HepG2 (cell line): Measurements from ENCODE around the gene NAT14. TPM values are rescaled to one million over a fixed set of nuclear protein-coding genes. Genes with fewer than 3 reads are reported as not detected.

Experiments used
- AGO1 ChIP-seq: fragments of 200-400 bp; formaldehyde crosslinking; IDR thresholded peaks from 2 replicates; pipeline ENCODE4 v1.6.1; 2017; ENCODE audit warnings: mild to moderate bottlenecking, low read depth, low read length, moderate library complexity; ENCODE audit not compliant: poor library complexity, severe bottlenecking
- FOXJ3 ChIP-seq: sonication (generic); formaldehyde crosslinking; IDR thresholded peaks from 2 replicates; pipeline ENCODE4 v1.4.0; 2020; ENCODE audit warnings: missing genetic modification reagents, mild to moderate bottlenecking, borderline replicate concordance
- HMG20A ChIP-seq: IDR thresholded peaks from 2 replicates; pipeline ENCODE4 v1.6.1; 2016; ENCODE audit warnings: borderline replicate concordance
- HNF4G ChIP-seq, 2 experiments: sonication (generic) in 1 of 2; formaldehyde crosslinking in 1 of 2; IDR thresholded peaks; 2 replicates each; pipeline versions ENCODE4 v1.4.0 to v1.6.1; 2011 to 2020; ENCODE audit warnings: borderline replicate concordance in 2 of 2, low read depth in 2 of 2, mild to moderate bottlenecking in 2 of 2, low read length in 1 of 2, missing genetic modification reagents in 1 of 2, moderate library complexity in 1 of 2
- HNRNPLL ChIP-seq: fragments of 200-400 bp; formaldehyde crosslinking; IDR thresholded peaks from 2 replicates; pipeline ENCODE4 v1.6.1; 2017; ENCODE audit warnings: mild to moderate bottlenecking, low read depth, low read length; ENCODE audit not compliant: poor library complexity, severe bottlenecking
- MTA3 ChIP-seq: sonication (generic); formaldehyde crosslinking; IDR thresholded peaks from 2 replicates; pipeline ENCODE4 v1.4.0; 2020; ENCODE audit warnings: missing genetic modification reagents
- NFATC3 ChIP-seq: sonication (generic); formaldehyde crosslinking; IDR thresholded peaks from 2 replicates; pipeline ENCODE4 v1.5.1; 2020; ENCODE audit warnings: mild to moderate bottlenecking, missing genetic modification reagents
- NFE2L1 ChIP-seq: sonication (generic); formaldehyde crosslinking; IDR thresholded peaks from 2 replicates; pipeline ENCODE4 v1.4.0; 2020; ENCODE audit warnings: missing genetic modification reagents, mild to moderate bottlenecking, borderline replicate concordance
- PCBP1 ChIP-seq: fragments of 200-400 bp; formaldehyde crosslinking; IDR thresholded peaks from 2 replicates; pipeline ENCODE4 v1.6.1; 2017; ENCODE audit warnings: mild to moderate bottlenecking, low read depth, low read length, borderline replicate concordance
- SOX13 ChIP-seq, 3 experiments: fragments of 450-650 bp in 1 of 3; sonication (generic) in 1 of 3; formaldehyde crosslinking in 1 of 3; IDR thresholded peaks in 2 of 3; conservative IDR thresholded peaks in 1 of 3; 2 replicates each; pipeline versions ENCODE4 v1.5.0 to v1.6.1; 2016 to 2020; ENCODE audit warnings: antibody characterized with exemption in 1 of 3, mild to moderate bottlenecking in 1 of 3, missing compliant biosample characterization in 1 of 3, missing genetic modification reagents in 1 of 3, moderate library complexity in 1 of 3
- TARDBP ChIP-seq: sonication (generic); formaldehyde crosslinking; IDR thresholded peaks from 2 replicates; pipeline ENCODE4 v1.8.0; 2022; ENCODE audit warnings: mild to moderate bottlenecking, missing genetic modification reagents
- TGIF2 ChIP-seq: IDR thresholded peaks from 2 replicates; pipeline ENCODE4 v1.6.1; 2016; ENCODE audit warnings: control low read depth, missing compliant biosample characterization
- TOE1 ChIP-seq: sonication (generic); formaldehyde crosslinking; IDR thresholded peaks from 2 replicates; pipeline ENCODE4 v1.4.0; 2020; ENCODE audit warnings: mild to moderate bottlenecking, missing genetic modification reagents
- XRCC5 ChIP-seq: fragments of 200-400 bp; formaldehyde crosslinking; optimal IDR thresholded peaks from 2 replicates; pipeline ENCODE3; 2017; ENCODE audit warnings: mild to moderate bottlenecking, low read length
- ZBTB1 ChIP-seq: sonication (generic); formaldehyde crosslinking; IDR thresholded peaks from 2 replicates; pipeline ENCODE4 v1.4.0; 2020; ENCODE audit warnings: missing genetic modification reagents, borderline replicate concordance
- ZFP36L2 ChIP-seq: sonication (generic); formaldehyde crosslinking; IDR thresholded peaks from 2 replicates; pipeline ENCODE4 v1.4.0; 2020; ENCODE audit warnings: missing genetic modification reagents
- ZNF180 ChIP-seq: sonication (generic); formaldehyde crosslinking; IDR thresholded peaks from 2 replicates; pipeline ENCODE4 v1.4.0; 2020; ENCODE audit warnings: low read depth, missing genetic modification reagents, borderline replicate concordance
- ZNF232 ChIP-seq: sonication (generic); formaldehyde crosslinking; IDR thresholded peaks from 2 replicates; pipeline ENCODE4 v1.4.0; 2020; ENCODE audit warnings: missing genetic modification reagents, borderline replicate concordance
- ZNF234 ChIP-seq: sonication (generic); formaldehyde crosslinking; conservative IDR thresholded peaks from 2 replicates; pipeline ENCODE4 v1.5.1; 2020; ENCODE audit warnings: mild to moderate bottlenecking, missing genetic modification reagents
- ZNF30 ChIP-seq: sonication (generic); formaldehyde crosslinking; IDR thresholded peaks from 2 replicates; pipeline ENCODE4 v1.5.0; 2020; ENCODE audit warnings: mild to moderate bottlenecking, missing genetic modification reagents
- ZNF460 ChIP-seq: sonication (generic); formaldehyde crosslinking; IDR thresholded peaks from 2 replicates; pipeline ENCODE4 v1.5.1; 2020; ENCODE audit warnings: missing genetic modification reagents, mild to moderate bottlenecking, borderline replicate concordance
- ZNF468 ChIP-seq: sonication (generic); formaldehyde crosslinking; IDR thresholded peaks from 2 replicates; pipeline ENCODE4 v1.8.0; 2022; ENCODE audit warnings: mild to moderate bottlenecking, moderate library complexity, missing genetic modification reagents
- ZNF558 ChIP-seq: sonication (generic); formaldehyde crosslinking; IDR thresholded peaks from 2 replicates; pipeline ENCODE4 v1.9.0; 2022; ENCODE audit warnings: mild to moderate bottlenecking, missing genetic modification reagents, borderline replicate concordance
- ZNF570 ChIP-seq: sonication (generic); formaldehyde crosslinking; IDR thresholded peaks from 2 replicates; pipeline ENCODE4 v1.4.0; 2020; ENCODE audit warnings: mild to moderate bottlenecking, missing genetic modification reagents, borderline replicate concordance
- ZNF782 ChIP-seq: sonication (generic); formaldehyde crosslinking; IDR thresholded peaks from 2 replicates; pipeline ENCODE4 v1.4.0; 2020; ENCODE audit warnings: missing genetic modification reagents, mild to moderate bottlenecking, borderline replicate concordance
- polyA plus RNA-seq, 8 experiments: library from polyadenylated mRNA; depleted of rRNA in 3 of 8; stranded (reverse) in 7 of 8; unstranded in 1 of 8; fragments of >200 nt; fragmentation: Illumina TruSeq in 4 of 8; extraction: Trizol in 4 of 8; gene quantifications; 2 replicates each; pipeline versions ENCODE4 v1.2.1 to v1.2.3, GENCODE V29; 2011 to 2016; ENCODE audit warnings: low read depth in 4 of 8, missing spikeins in 1 of 8, mixed read lengths in 1 of 8; ENCODE audit not compliant: insufficient read depth in 1 of 8
- total RNA-seq, 5 experiments: library from RNA; depleted of rRNA; stranded (reverse); fragments of >200 nt; fragmentation: Illumina TruSeq; extraction: Trizol; gene quantifications; 2 replicates each; pipeline ENCODE4 v1.2.3, GENCODE V29; 2016; ENCODE audit warnings: low read depth in 1 of 5
- TF ChIP-seq, protein P1 (sequence below): sonication (generic); formaldehyde crosslinking; IDR thresholded peaks from 2 replicates; pipeline ENCODE4 v1.5.1; 2020; ENCODE audit warnings: missing genetic modification reagents, mild to moderate bottlenecking, borderline replicate concordance
- TF ChIP-seq, protein P2 (sequence below): IDR thresholded peaks from 2 replicates; pipeline ENCODE4 v1.6.1; 2012; ENCODE audit warnings: inconsistent platforms
- TF ChIP-seq, protein P3 (sequence below): IDR thresholded peaks from 2 replicates; pipeline ENCODE4 v1.6.1; 2016; ENCODE audit warnings: missing compliant biosample characterization, missing genetic modification reagents, borderline replicate concordance

Gene NAT14
- total and polyA plus RNA-seq, 2 of the 13 experiments (the other 11 are each of a cell fraction or from before 2014, with no cell fraction given): 20.7 to 22.3 TPM

DNA sequence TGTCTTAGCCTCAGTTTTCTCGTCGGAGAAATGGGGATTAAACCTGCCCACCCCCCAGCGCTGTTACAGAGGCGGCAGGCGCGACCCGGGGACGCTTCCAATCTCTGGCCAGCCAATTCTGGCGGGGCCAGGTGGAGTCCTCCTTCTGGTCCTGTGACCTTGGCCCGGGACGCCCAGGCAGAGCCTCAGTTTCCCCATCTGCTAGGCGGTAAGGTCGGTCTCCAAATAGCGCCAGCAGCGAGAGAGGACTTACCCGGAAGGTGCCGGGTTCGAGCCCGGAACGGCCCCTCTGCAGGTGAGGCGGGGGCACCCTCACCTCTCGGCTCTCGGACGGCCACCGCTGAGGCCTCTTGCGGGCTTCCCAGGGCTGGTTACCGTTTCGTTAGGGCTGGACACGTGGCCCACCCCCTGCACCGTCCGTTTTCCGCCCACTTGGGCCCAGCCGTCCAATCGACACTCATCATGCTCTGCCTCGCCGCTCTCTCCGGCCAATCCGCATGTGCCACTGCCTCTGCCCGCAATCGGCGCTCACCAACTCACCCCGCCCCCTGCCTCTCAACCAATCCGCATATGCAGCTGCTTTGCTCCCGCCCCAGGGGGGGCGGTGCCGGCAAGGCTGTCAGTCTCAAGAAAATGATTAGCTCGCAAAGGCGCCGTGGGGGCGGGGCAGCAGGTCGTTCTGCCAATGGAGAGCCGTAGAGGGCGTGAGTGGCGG lies 23.6 kb upstream of the NAT14 start, which contains the start of gene ISOC2 (continued):
- TF ChIP-seq NFATC3 (CRISPR knock-in tag) (no peak), AGO1 (peak; percentile 60), HNRNPLL (peak; percentile 93), ZNF570 (no peak), SOX13 (IDR thresholded peaks at IDR 0.05) (peak; percentile 24; the same call in 1 of the 2 replicates), SOX13 (CRISPR knock-in tag; conservative IDR thresholded peaks at IDR 0.05 in 1 of 2, IDR thresholded peaks at IDR 0.05 in 1 of 2) (peak in 1 of 2 experiments; percentile 54; a peak in 2 of 4 replicates), ZNF468 (CRISPR knock-in tag) (no peak), ZNF180 (CRISPR knock-in tag) (no peak), ZNF232 (CRISPR knock-in tag) (0 out of 2 replicates have a peak, but pooled peaks have one; percentile 70), MTA3 (CRISPR knock-in tag) (no peak), ZNF460 (CRISPR knock-in tag) (no peak), XRCC5 (no peak), ZNF558 (CRISPR knock-in tag) (0 out of 2 replicates have a peak, but pooled peaks have one; percentile 27), ZBTB1 (CRISPR knock-in tag) (no peak), TOE1 (CRISPR knock-in tag) (no peak), ZNF30 (CRISPR knock-in tag) (no peak), HNF4G (IDR thresholded peaks at IDR 0.05; ENCODE audit: borderline replicate concordance, low read depth, low read length) (peak; percentile 78; the same call in 1 of the 2 replicates), HNF4G (CRISPR knock-in tag; IDR thresholded peaks at IDR 0.05; ENCODE audit: borderline replicate concordance, low read depth) (peak; percentile 35; the same call in 1 of the 2 replicates), NFE2L1 (peak; percentile 22; the same call in 1 of the 2 replicates), PCBP1 (0 out of 2 replicates have a peak, but pooled peaks have one; percentile 75), HMG20A (no peak), FOXJ3 (CRISPR knock-in tag) (peak; percentile 52), TGIF2 (no peak), ZNF782 (CRISPR knock-in tag) (no peak), ZFP36L2 (no peak), TARDBP (CRISPR knock-in tag) (peak; percentile 76), ZNF234 (peak; percentile 57; the same call in 1 of the 2 replicates)
- TF ChIP-seq, protein P1, sequence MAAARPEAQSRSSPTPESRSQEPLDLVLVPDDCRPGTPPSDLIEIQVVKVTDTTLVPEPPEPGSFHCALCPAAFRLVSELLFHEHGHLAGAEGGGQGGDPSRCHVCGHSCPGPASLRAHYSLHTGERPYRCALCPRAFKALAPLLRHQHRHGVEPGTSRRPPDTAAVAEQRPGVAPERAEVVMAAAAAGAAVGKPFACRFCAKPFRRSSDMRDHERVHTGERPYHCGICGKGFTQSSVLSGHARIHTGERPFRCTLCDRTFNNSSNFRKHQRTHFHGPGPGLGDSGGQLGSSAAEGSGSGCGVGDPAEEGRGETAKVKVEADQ (CRISPR knock-in tag): no peak
- TF ChIP-seq, protein P2, sequence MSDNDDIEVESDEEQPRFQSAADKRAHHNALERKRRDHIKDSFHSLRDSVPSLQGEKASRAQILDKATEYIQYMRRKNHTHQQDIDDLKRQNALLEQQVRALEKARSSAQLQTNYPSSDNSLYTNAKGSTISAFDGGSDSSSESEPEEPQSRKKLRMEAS: peak; percentile 95
- TF ChIP-seq, protein P3, sequence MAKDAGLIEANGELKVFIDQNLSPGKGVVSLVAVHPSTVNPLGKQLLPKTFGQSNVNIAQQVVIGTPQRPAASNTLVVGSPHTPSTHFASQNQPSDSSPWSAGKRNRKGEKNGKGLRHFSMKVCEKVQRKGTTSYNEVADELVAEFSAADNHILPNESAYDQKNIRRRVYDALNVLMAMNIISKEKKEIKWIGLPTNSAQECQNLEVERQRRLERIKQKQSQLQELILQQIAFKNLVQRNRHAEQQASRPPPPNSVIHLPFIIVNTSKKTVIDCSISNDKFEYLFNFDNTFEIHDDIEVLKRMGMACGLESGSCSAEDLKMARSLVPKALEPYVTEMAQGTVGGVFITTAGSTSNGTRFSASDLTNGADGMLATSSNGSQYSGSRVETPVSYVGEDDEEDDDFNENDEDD (CRISPR knock-in tag): peak; percentile 43; the same call in 1 of the 2 replicates
